Spleen (tissue), 11 donors: ENCODE measurements around the gene GALNT12. TPM values are rescaled to one million over a fixed set of nuclear protein-coding genes. Genes with fewer than 3 reads are reported as not detected.

ENCODE experiments used
- DNase-seq: peaks from one replicate; pipeline ENCODE4 v3.0.0-alpha.2; 2020
- H3K27ac ChIP-seq, 8 donors: fragments of 200-600 bp; sonication (generic) in 7 of 8; 1 replicate in 4 of 8; 2 replicates in 4 of 8; pipeline versions ENCODE4 v1.5.0 to v1.8.0; 2016 to 2021; ENCODE audit warnings: inconsistent platforms in 4 of 8, mild to moderate bottlenecking in 4 of 8, moderate library complexity in 1 of 8
- H3K27me3 ChIP-seq, 7 donors: fragments of 200-600 bp; sonication (generic) in 6 of 7; replicated peaks in 1 of 7; 1 replicate in 4 of 7; 2 replicates in 3 of 7; pipeline versions ENCODE4 v1.5.0 to v1.8.0; 2016 to 2021; ENCODE audit warnings: inconsistent platforms in 3 of 7, mild to moderate bottlenecking in 1 of 7
- H3K36me3 ChIP-seq, 6 donors: fragments of 200-600 bp; sonication (generic) in 5 of 6; 1 replicate in 4 of 6; 2 replicates in 2 of 6; pipeline versions ENCODE4 v1.5.0 to v1.8.0; 2016 to 2021; ENCODE audit warnings: inconsistent platforms in 2 of 6
- H3K4me1 ChIP-seq, 6 donors: fragments of 200-600 bp; sonication (generic) in 5 of 6; 1 replicate in 3 of 6; 2 replicates in 3 of 6; pipeline versions ENCODE4 v1.5.0 to v1.8.0; 2016 to 2021; ENCODE audit warnings: inconsistent platforms in 3 of 6
- H3K4me3 ChIP-seq, 8 donors: fragments of 200-600 bp; sonication (generic) in 7 of 8; 1 replicate in 4 of 8; 2 replicates in 4 of 8; pipeline versions ENCODE4 v1.5.0 to v1.8.0; 2016 to 2021; ENCODE audit warnings: inconsistent platforms in 4 of 8, mild to moderate bottlenecking in 4 of 8, moderate library complexity in 2 of 8
- H3K9me3 ChIP-seq, 8 donors: fragments of 200-600 bp; sonication (generic) in 7 of 8; 1 replicate in 4 of 8; 2 replicates in 4 of 8; pipeline versions ENCODE4 v1.5.0 to v1.8.0; 2016 to 2021; ENCODE audit warnings: inconsistent platforms in 4 of 8
- CTCF ChIP-seq, 11 experiments: fragments of 200-600 bp in 7 of 11; fragments of 450-650 bp in 4 of 11; sonication (generic) in 4 of 11; IDR thresholded peaks in 8 of 11; conservative IDR thresholded peaks in 3 of 11; 1 replicate in 7 of 11; 2 replicates in 4 of 11; pipeline versions ENCODE4 v1.4.0 to v1.8.0; 2016 to 2021; ENCODE audit warnings: antibody characterized with exemption in 11 of 11, inconsistent platforms in 4 of 11, mild to moderate bottlenecking in 1 of 11
- POLR2A ChIP-seq, 3 donors: fragments of 450-650 bp; IDR thresholded peaks; one replicate each; pipeline ENCODE4 v1.5.1; 2017; ENCODE audit warnings: antibody characterized with exemption in 3 of 3, mild to moderate bottlenecking in 1 of 3
- POLR2AphosphoS5 ChIP-seq, 3 donors: sonication (generic); formaldehyde crosslinking; IDR thresholded peaks; one replicate each; pipeline ENCODE4 v1.5.1; 2017; ENCODE audit warnings: antibody characterized with exemption in 3 of 3
- WGBS, 5 donors: extraction: QIAGEN DNeasy Blood & Tissue Kit in 3 of 5; methylation state at CpG; one replicate each; pipeline versions ENCODE4 v1.1.5 to v1.1.7; 2013 to 2018; 5-methylcytosine and 5-hydroxymethylcytosine counted together
- intact Hi-C: fragments of 100-400 bp; cut with DNase I; formaldehyde crosslinking; loops from one replicate; pipeline ENCODE4 v1.15.0; 2023; ENCODE audit warnings: low total_unique reads
- polyA plus RNA-seq, 3 donors: library from polyadenylated mRNA; stranded (reverse); fragments of 200-250 nt; gene quantifications; one replicate each; pipeline ENCODE4 v1.2.1, GENCODE V29; 2013
- total RNA-seq, 7 donors: library from RNA; depleted of rRNA in 3 of 7; stranded (reverse); fragments of >200 nt in 3 of 7; fragmentation: NEBNext Ultra II Directional in 4 of 7; extraction: Animal tissue kit (Norgen Biotek cat#: 25700) in 4 of 7; gene quantifications; one replicate each; pipeline versions ENCODE4 v1.1.0 to v1.2.1, GENCODE V29; 2016 to 2021
- donor health status: healthy with polysubstance abuse.
- donor health status: DM: no; HTN: no; CAD: no; lungs with moderate emphysema.
- donor health status: DM: no; HTN: no; CAD: no.
- donor health status: Bipolar disorder and iron deficiency.
- donor health status: healthy.
- donor health status: DM: no; HTN: no; CAD: no.
- donor health status: DM: yes; HTN: yes; CAD: no.

The GALNT12 gene
- total and polyA plus RNA-seq, 10 donors, result 1.2 to 3.2 (median 2.5) TPM

- TF ChIP-seq POLR2AphosphoS5 (IDR thresholded peaks at IDR 0.05), result no peak
- TF ChIP-seq POLR2A (IDR thresholded peaks at IDR 0.05), result no peak
- no peak for TF ChIP-seq CTCF (IDR thresholded peaks at IDR 0.05 in 8 of 11, conservative IDR thresholded peaks at IDR 0.05 in 3 of 11)
- DNase-seq, result no peak
- Histone ChIP-seq H3K36me3 (no peaks in the 10 kb centered on the region), H3K9me3 (no peaks in the 10 kb centered on the region), H3K4me1 (peaks cover 0 to 8% (median 0%) of the 10 kb centered on the region in 6 donors), H3K4me3 (no peak overlapping the region), H3K27ac (no peak overlapping the region), H3K27me3 (peaks cover 0 to 17% (median 0%) of the 10 kb centered on the region in 7 donors)
- 79 to 89% (median 82%) methylated on average over 3 to 5 of the region's 5 CpGs for WGBS, 5 donors
- intact Hi-C loops, result no loop called here
These were observed 67.3 kb downstream of the GALNT12 start for GRCh38 chr9:98874721-98875255.

- WGBS, 5 donors, result 68 to 85% (median 78%) methylated on average over 5 of the region's 5 CpGs
- no peak overlapping the region for H3K27ac ChIP-seq
- peaks cover 0 to 11% (median 0%) of the 10 kb centered on the region in 6 donors for H3K4me1 ChIP-seq
- intact Hi-C loops, result no loop called here
- DNase-seq, result no peak
- H3K9me3 ChIP-seq, result no peaks in the 10 kb centered on the region
- no peak overlapping the region for H3K4me3 ChIP-seq
- no peaks in the 10 kb centered on the region for H3K36me3 ChIP-seq
- TF ChIP-seq POLR2AphosphoS5 (IDR thresholded peaks at IDR 0.05) (no peak), POLR2A (IDR thresholded peaks at IDR 0.05) (no peak), CTCF (IDR thresholded peaks at IDR 0.05 in 8 of 11, conservative IDR thresholded peaks at IDR 0.05 in 3 of 11) (no peak)
- H3K27me3 ChIP-seq, result peaks cover 0 to 24% (median 0%) of the 10 kb centered on the region in 7 donors
These were observed 68.1 kb downstream of the GALNT12 start for GRCh38 chr9:98875536-98875935.

- TF ChIP-seq POLR2AphosphoS5 (IDR thresholded peaks at IDR 0.05) (no peak), CTCF (IDR thresholded peaks at IDR 0.05 in 8 of 11, conservative IDR thresholded peaks at IDR 0.05 in 3 of 11) (no peak), POLR2A (IDR thresholded peaks at IDR 0.05) (no peak)
- Histone ChIP-seq H3K4me3 (no peak overlapping the region), H3K27me3 (peaks cover 0 to 33% (median 0%) of the 10 kb centered on the region in 7 donors), H3K9me3 (no peaks in the 10 kb centered on the region), H3K27ac (no peak overlapping the region), H3K4me1 (peaks cover 0 to 15% (median 0%) of the 10 kb centered on the region in 6 donors), H3K36me3 (no peaks in the 10 kb centered on the region)
- DNase-seq, result no peak
- intact Hi-C loops, result no loop called here
- 89 to 93% (median 91%) methylated on average over 6 of the region's 6 CpGs for WGBS, 5 donors
These were observed 69.8 kb downstream of the GALNT12 start for GRCh38 chr9:98877311-98877710.

GRCh38 chr9:98879094-98879962, 71.9 kb downstream of the GALNT12 start:
- Histone ChIP-seq H3K36me3 (no peaks in the 10 kb centered on the region), H3K27ac (no peak overlapping the region), H3K4me1 (peaks cover 0 to 20% (median 2%) of the 10 kb centered on the region in 6 donors), H3K4me3 (no peak overlapping the region), H3K27me3 (peaks cover 0 to 34% (median 0%) of the 10 kb centered on the region in 7 donors), H3K9me3 (no peaks in the 10 kb centered on the region)
- no peak for TF ChIP-seq POLR2A (IDR thresholded peaks at IDR 0.05)
- TF ChIP-seq POLR2AphosphoS5 (IDR thresholded peaks at IDR 0.05), result no peak
- TF ChIP-seq CTCF (IDR thresholded peaks at IDR 0.05 in 8 of 11, conservative IDR thresholded peaks at IDR 0.05 in 3 of 11), result no peak
- WGBS, 5 donors, result 73 to 84% (median 78%) methylated on average over 5 of the region's 5 CpGs
- DNase-seq, result no peak
- intact Hi-C loops, result no loop called here
